Measurements from ENCODE around the gene CHST7.

DNA sequence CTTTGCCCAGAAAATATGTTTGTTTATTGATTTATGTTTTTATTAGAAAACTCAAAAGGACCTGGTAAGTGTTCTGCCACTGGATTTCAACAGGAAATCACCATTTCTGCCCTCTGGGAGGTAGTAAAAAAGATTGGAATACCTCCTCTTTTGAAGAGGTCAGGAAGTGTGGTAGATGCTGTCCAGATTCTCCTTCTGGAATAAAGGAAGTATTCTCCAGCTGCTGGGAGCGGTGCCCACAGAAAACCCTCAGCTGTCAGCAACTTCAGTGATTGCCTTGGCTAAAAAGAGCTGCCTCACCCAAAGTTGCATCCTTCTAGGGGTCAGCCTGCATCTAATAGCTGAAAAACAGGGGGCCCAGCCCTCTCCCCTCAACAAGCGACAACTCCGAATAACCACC lies 14.5 kb upstream of the CHST7 start:
- TF ChIP-seq POLR2A (IDR thresholded peaks at IDR 0.05), result no peak
- TF ChIP-seq, protein P1, sequence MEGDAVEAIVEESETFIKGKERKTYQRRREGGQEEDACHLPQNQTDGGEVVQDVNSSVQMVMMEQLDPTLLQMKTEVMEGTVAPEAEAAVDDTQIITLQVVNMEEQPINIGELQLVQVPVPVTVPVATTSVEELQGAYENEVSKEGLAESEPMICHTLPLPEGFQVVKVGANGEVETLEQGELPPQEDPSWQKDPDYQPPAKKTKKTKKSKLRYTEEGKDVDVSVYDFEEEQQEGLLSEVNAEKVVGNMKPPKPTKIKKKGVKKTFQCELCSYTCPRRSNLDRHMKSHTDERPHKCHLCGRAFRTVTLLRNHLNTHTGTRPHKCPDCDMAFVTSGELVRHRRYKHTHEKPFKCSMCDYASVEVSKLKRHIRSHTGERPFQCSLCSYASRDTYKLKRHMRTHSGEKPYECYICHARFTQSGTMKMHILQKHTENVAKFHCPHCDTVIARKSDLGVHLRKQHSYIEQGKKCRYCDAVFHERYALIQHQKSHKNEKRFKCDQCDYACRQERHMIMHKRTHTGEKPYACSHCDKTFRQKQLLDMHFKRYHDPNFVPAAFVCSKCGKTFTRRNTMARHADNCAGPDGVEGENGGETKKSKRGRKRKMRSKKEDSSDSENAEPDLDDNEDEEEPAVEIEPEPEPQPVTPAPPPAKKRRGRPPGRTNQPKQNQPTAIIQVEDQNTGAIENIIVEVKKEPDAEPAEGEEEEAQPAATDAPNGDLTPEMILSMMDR (IDR thresholded peaks at IDR 0.05), result no peak

Data from prostate gland (tissue), 2 donors.